Activated T-cell treated with anti-CD3 and anti-CD28 coated beads, Interleukin-2, amount 50 U/mL, for 72 hours (primary cell): ENCODE data around the gene GTPBP3. TPM values are rescaled to one million over a fixed set of nuclear protein-coding genes. Genes with fewer than 3 reads are reported as not detected.

Source experiments
- ATAC-seq, 2 donors: fragments of 150-1000 bp; cut with Tn5 transposase; replicated peaks in 1 of 2; 2 replicates each; pipeline ENCODE4 v1.10.0; 2021; ENCODE audit warnings: moderate library complexity in 2 of 2, mild to moderate bottlenecking in 1 of 2
- DNase-seq, 2 donors: peaks; one replicate each; pipeline ENCODE4 v3.0.0; 2021 to 2022; ENCODE audit warnings: mixed read lengths in 1 of 2
- H3K27ac Mint-ChIP-seq: one replicate; pipeline ENCODE4 v1.8.0; 2022; ENCODE audit warnings: mild to moderate bottlenecking, moderate library complexity, mixed read lengths
- H3K27me3 Mint-ChIP-seq: one replicate; pipeline ENCODE4 v1.8.0; 2022; ENCODE audit warnings: low read depth, mixed read lengths
- H3K36me3 Mint-ChIP-seq, 2 donors: one replicate each; pipeline ENCODE4 v1.8.0; 2022; ENCODE audit warnings: mixed read lengths in 2 of 2, mild to moderate bottlenecking in 1 of 2; ENCODE audit not compliant: insufficient read depth in 2 of 2
- H3K4me1 Mint-ChIP-seq: one replicate; pipeline ENCODE4 v1.8.0; 2022; ENCODE audit warnings: low read depth, mixed read lengths
- H3K4me3 Mint-ChIP-seq, 2 donors: one replicate each; pipeline ENCODE4 v1.8.0; 2022; ENCODE audit warnings: mild to moderate bottlenecking in 2 of 2, mixed read lengths in 2 of 2, moderate library complexity in 2 of 2
- H3K9me3 Mint-ChIP-seq, 2 donors: one replicate each; pipeline ENCODE4 v1.8.0; 2022; ENCODE audit warnings: mixed read lengths in 2 of 2
- total RNA-seq, 2 donors: library from RNA; stranded (reverse); gene quantifications; one replicate each; pipeline ENCODE4 v1.2.3, GENCODE V29; 2022

Gene GTPBP3
- total RNA-seq, 2 donors from 2014 or later, result 26.0 to 39.1 TPM

- no peak for DNase-seq
- Mint-ChIP-seq H3K4me1 (peaks cover 11% of the 10 kb centered on the region), H3K27me3 (peaks cover 7% of the 10 kb centered on the region), H3K36me3 (no peaks in the 10 kb centered on the region), H3K27ac (no peak overlapping the region), H3K4me3 (no peak overlapping the region), H3K9me3 (no peaks in the 10 kb centered on the region)
- ATAC-seq, result no peak
Measured at GRCh38 chr19:17379221-17379631, 41.9 kb downstream of the GTPBP3 start.

GRCh38 chr19:17380426-17381138, 43.2 kb downstream of the GTPBP3 start:
- ATAC-seq, result no peak
- no peak for DNase-seq
- Mint-ChIP-seq H3K4me1 (peaks cover 11% of the 10 kb centered on the region), H3K27ac (no peak overlapping the region), H3K36me3 (no peaks in the 10 kb centered on the region), H3K9me3 (no peaks in the 10 kb centered on the region), H3K4me3 (no peak overlapping the region), H3K27me3 (peaks cover 7% of the 10 kb centered on the region)

- Mint-ChIP-seq H3K9me3 (no peaks in the 10 kb centered on the region), H3K4me1 (peaks cover 11% of the 10 kb centered on the region), H3K4me3 (no peak overlapping the region), H3K36me3 (no peaks in the 10 kb centered on the region), H3K27me3 (peaks cover 10% of the 10 kb centered on the region), H3K27ac (no peak overlapping the region)
- DNase-seq (peak; percentile 72 to 74), ATAC-seq (peak; percentile 34 to 48)
Measured at GRCh38 chr19:17385878-17386611, 48.7 kb downstream of the GTPBP3 start.

- no peaks in the 10 kb centered on the region for H3K9me3 Mint-ChIP-seq
- ATAC-seq, result no peak
- peak overlapping the region; percentile 2 for H3K27ac Mint-ChIP-seq
- peaks cover 10% of the 10 kb centered on the region for H3K27me3 Mint-ChIP-seq
- no peak for DNase-seq
- H3K4me1 Mint-ChIP-seq, result peaks cover 12% of the 10 kb centered on the region
- H3K36me3 Mint-ChIP-seq, result no peaks in the 10 kb centered on the region
- peak overlapping the region in 1 of 2 donors; percentile 34 for H3K4me3 Mint-ChIP-seq
Measured at GRCh38 chr19:17389288-17389687, 51.9 kb downstream of the GTPBP3 start.

DNA sequence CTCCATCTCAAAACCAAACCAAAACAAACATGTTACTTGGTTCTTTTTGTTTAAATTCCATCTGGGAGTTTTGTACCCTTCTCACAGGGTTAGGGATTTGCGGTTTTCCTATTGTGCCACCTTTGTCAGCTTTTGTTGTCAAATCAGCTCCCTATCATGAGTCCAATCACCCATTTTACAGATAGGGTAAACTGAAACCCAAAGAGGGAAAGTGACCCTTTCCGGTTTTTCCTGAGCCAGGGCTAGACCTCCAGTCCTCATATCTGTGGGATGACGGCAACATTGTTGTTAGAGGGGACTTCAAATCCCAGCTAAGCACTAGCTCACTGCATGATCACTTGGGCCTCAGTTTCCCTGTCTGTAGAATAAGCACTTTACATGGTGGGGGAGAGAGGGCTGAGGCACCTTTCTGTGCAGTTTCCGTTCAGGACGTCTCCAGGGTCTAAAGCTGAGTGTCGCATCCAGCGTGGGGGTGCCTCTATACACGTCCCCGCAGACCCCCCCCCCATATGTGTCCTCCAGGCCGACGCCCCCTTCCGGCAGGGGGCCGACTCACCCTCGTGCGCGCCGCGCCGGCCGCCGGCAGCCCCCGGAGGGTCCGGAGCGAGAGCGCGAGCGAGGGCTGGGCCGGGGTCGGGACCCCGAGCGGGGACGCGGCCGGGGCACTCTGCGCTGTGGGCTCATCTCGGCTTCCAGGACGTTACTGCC, 52.8 kb downstream of the GTPBP3 start:
- DNase-seq (peak; percentile 22 to 23), ATAC-seq (peak in 1 of 2 donors; percentile 6)
- peaks cover 10% of the 10 kb centered on the region for H3K27me3 Mint-ChIP-seq
- peaks cover 14% of the 10 kb centered on the region for H3K4me1 Mint-ChIP-seq
- H3K4me3 Mint-ChIP-seq, result peak overlapping the region; percentile 94 to 100
- no peaks in the 10 kb centered on the region for H3K9me3 Mint-ChIP-seq
- no peaks in the 10 kb centered on the region for H3K36me3 Mint-ChIP-seq
- H3K27ac Mint-ChIP-seq, result no peak overlapping the region

GRCh38 chr19:17390665-17391370, 53.5 kb downstream of the GTPBP3 start:
- Mint-ChIP-seq H3K27me3 (peaks cover 10% of the 10 kb centered on the region), H3K4me3 (peak overlapping the region; percentile 94 to 100), H3K27ac (no peak overlapping the region), H3K9me3 (no peaks in the 10 kb centered on the region), H3K36me3 (no peaks in the 10 kb centered on the region), H3K4me1 (peaks cover 18% of the 10 kb centered on the region)
- ATAC-seq, result peak; percentile 99 to 100
- DNase-seq, result peak; percentile 95 to 97

GRCh38 chr19:17391371-17392151, 54.2 kb downstream of the GTPBP3 start:
- H3K9me3 Mint-ChIP-seq, result no peaks in the 10 kb centered on the region
- peak overlapping the region; percentile 94 to 100 for H3K4me3 Mint-ChIP-seq
- peaks cover 10% of the 10 kb centered on the region for H3K27me3 Mint-ChIP-seq
- H3K27ac Mint-ChIP-seq, result no peak overlapping the region
- H3K36me3 Mint-ChIP-seq, result no peaks in the 10 kb centered on the region
- ATAC-seq (peak in 1 of 2 donors; percentile 5), DNase-seq (no peak)
- H3K4me1 Mint-ChIP-seq, result peaks cover 18% of the 10 kb centered on the region

Other genes starting within 250 kb of the GTPBP3 start
- gene USE1, start 122.2 kb upstream of the GTPBP3 start, total RNA-seq, result 10 to 100 TPM; 27.2 to 32.8 TPM
- gene OCEL1, start 111.3 kb upstream of the GTPBP3 start, total RNA-seq, result 10 to 100 TPM; 19.3 to 19.4 TPM
- 1 to 10 TPM; 4.7 to 6.4 TPM for gene NR2F6, start 91.6 kb upstream of the GTPBP3 start, total RNA-seq
- under 1 TPM; 0.19 to 0.46 TPM for gene USHBP1, start 72.8 kb upstream of the GTPBP3 start, total RNA-seq
- gene BABAM1, start 70.1 kb upstream of the GTPBP3 start, total RNA-seq, result 10 to 100 TPM; 86.6 to 96.1 TPM
- gene ANKLE1, start 55.7 kb upstream of the GTPBP3 start, total RNA-seq, result 1 to 10 TPM; 5.8 to 8.9 TPM
- 10 to 100 TPM; 16.1 to 16.6 TPM for gene ABHD8, start 34.1 kb upstream of the GTPBP3 start, total RNA-seq
- gene MRPL34, start 31.7 kb upstream of the GTPBP3 start, total RNA-seq, result 10 to 100 TPM; 75.0 to 75.8 TPM
- 10 to 100 TPM; 29.6 to 40.2 TPM for gene DDA1, start 28.0 kb upstream of the GTPBP3 start, total RNA-seq
- 10 to 100 TPM; 11.1 to 13.7 TPM for gene ANO8, start 2.7 kb upstream of the GTPBP3 start, total RNA-seq
- not detected for gene PLVAP, start 39.8 kb downstream of the GTPBP3 start, total RNA-seq
- gene CCDC194, start 56.6 kb downstream of the GTPBP3 start, total RNA-seq, result 1 to 10 TPM; 2.2 to 2.8 TPM
- 10 to 100 TPM; 40.9 to 75.0 TPM for gene BST2, start 68.1 kb downstream of the GTPBP3 start, total RNA-seq
- 10 to 100 TPM; 32.4 to 38.4 TPM for gene MVB12A, start 82.5 kb downstream of the GTPBP3 start, total RNA-seq
- not detected for gene TMEM221, start 111.1 kb downstream of the GTPBP3 start, total RNA-seq
- gene NXNL1, start 123.4 kb downstream of the GTPBP3 start, total RNA-seq, result not detected
- gene SLC27A1, start 133.0 kb downstream of the GTPBP3 start, total RNA-seq, result 1 to 10 TPM; 3.5 to 4.4 TPM
- 10 to 100 TPM; 56.5 to 63.6 TPM for gene PGLS, start 174.1 kb downstream of the GTPBP3 start, total RNA-seq
- 10 to 100 TPM; 38.3 to 46.3 TPM for gene COLGALT1, start 218.1 kb downstream of the GTPBP3 start, total RNA-seq